Stomach (tissue), 4 donors: ENCODE results near the gene R3HDM4.

Experiments
- POLR2AphosphoS5 ChIP-seq, 3 donors: sonication (generic); formaldehyde crosslinking; IDR thresholded peaks; one replicate each; pipeline ENCODE4 v1.6.1; 2016; ENCODE audit warnings: antibody characterized with exemption in 3 of 3
- TF ChIP-seq, protein P1 (sequence below), 7 experiments: fragments of 450-650 bp in 4 of 7; fragments of 200-600 bp in 3 of 7; sonication (generic) in 3 of 7; IDR thresholded peaks; one replicate each; pipeline ENCODE4 v1.5.1; 2016 to 2019; ENCODE audit warnings: antibody characterized with exemption in 7 of 7, control low read depth in 2 of 7, mild to moderate bottlenecking in 1 of 7

DNA sequence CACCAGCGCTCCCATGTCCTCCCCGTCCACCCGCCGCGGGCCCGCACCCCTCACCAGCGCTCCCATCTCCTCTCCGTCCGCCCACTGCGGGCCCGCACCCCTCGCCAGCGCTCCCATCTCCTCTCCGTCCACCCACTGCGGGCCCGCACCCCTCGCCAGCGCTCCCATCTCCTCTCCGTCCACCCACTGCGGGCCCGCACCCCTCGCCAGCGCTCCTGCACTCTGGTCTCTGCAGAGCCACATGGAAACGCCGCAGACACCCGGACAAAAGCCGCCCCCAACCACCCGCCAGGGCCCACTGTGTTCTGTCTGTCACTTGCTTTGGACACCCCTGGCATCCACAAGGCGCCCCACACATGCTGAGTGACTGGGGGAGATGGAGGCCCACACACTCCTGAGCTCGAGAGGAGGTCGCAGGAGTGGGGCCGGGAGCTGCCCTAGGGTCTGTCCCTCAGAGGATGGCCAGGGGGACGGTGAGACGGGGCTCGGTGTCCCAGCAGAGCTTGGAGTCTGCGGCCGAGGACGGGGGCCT, 46.2 kb downstream of the R3HDM4 start:
- TF ChIP-seq, protein P1, sequence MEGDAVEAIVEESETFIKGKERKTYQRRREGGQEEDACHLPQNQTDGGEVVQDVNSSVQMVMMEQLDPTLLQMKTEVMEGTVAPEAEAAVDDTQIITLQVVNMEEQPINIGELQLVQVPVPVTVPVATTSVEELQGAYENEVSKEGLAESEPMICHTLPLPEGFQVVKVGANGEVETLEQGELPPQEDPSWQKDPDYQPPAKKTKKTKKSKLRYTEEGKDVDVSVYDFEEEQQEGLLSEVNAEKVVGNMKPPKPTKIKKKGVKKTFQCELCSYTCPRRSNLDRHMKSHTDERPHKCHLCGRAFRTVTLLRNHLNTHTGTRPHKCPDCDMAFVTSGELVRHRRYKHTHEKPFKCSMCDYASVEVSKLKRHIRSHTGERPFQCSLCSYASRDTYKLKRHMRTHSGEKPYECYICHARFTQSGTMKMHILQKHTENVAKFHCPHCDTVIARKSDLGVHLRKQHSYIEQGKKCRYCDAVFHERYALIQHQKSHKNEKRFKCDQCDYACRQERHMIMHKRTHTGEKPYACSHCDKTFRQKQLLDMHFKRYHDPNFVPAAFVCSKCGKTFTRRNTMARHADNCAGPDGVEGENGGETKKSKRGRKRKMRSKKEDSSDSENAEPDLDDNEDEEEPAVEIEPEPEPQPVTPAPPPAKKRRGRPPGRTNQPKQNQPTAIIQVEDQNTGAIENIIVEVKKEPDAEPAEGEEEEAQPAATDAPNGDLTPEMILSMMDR (IDR thresholded peaks at IDR 0.05) = no peak
- TF ChIP-seq POLR2AphosphoS5 (IDR thresholded peaks at IDR 0.05) = no peak
